ENCODE results near the gene NDUFC2. TPM values are rescaled to one million over a fixed set of nuclear protein-coding genes. Genes with fewer than 3 reads are reported as not detected.

The NDUFC2 gene
- total and polyA plus RNA-seq, 2 of the 8 experiments (the other 6 are each of a cell fraction or from before 2014, with no cell fraction given), result 216 to 356 TPM

DNA sequence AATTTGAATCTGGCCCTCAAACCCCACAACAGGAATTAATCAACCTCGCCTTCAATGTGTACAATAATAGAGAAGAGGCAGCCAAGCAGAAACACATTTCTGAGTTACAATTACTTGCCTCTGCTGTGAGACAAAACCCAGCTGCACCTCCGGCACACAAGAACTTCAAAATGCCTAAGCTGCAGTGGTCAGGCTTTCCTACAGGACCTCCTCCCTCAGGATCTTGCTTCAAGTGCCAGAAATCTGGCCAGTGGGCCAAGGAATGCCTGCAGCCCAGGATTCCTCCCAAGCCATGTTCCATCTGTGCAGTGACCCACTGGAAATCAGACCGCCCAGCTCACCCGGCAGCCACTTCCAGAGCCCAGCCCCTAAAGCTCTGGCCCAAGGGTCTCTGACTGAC, 3.4 kb upstream of the NDUFC2 start:
- Histone ChIP-seq H3K27me3 (replicated peaks in 1 of 4; ENCODE audit: control insufficient read depth in 3 of 4, extremely low read depth in 1 of 4, insufficient read depth in 3 of 4, low read length in 3 of 4) (no peaks in the 10 kb centered on the region), H3K18ac (ENCODE audit: extremely low read depth, low read length) (no peak overlapping the region), H2AFZ (ENCODE audit: low read length) (no peak overlapping the region), H4K5ac (ENCODE audit: insufficient read length, low read depth, low read length) (no peak overlapping the region), H2AK5ac (ENCODE audit: low read depth, low read length) (no peak overlapping the region), H3K56ac (replicated peaks; ENCODE audit: insufficient read length, low read depth, low read length) (no peak overlapping the region), H3K36me3 (ENCODE audit: control insufficient read depth in 2 of 4, insufficient read depth in 4 of 4, low read length in 3 of 4) (no peaks in the 10 kb centered on the region), H4K8ac (ENCODE audit: extremely low read depth, insufficient read depth, low read length) (no peak overlapping the region), H3K9me3 (ENCODE audit: insufficient read depth in 2 of 2, low read depth in 1 of 2, low read length in 1 of 2) (no peaks in the 10 kb centered on the region), H2BK12ac (ENCODE audit: low read depth, low read length) (no peak overlapping the region), H3K14ac (ENCODE audit: insufficient read length) (no peak overlapping the region), H3K79me2 (ENCODE audit: control insufficient read depth in 1 of 2, insufficient read depth in 2 of 2, low read length in 2 of 2) (peaks cover 7 to 13% of the 10 kb centered on the region in 2 experiments), H3K23me2 (ENCODE audit: low read depth, low read length) (peaks cover 5% of the 10 kb centered on the region; the same call in 1 of the 2 replicates), H3K4me2 (ENCODE audit: insufficient read depth in 1 of 2, low read depth in 2 of 2, low read length in 2 of 2) (no peak overlapping the region), H3K23ac (ENCODE audit: insufficient read length) (no peak overlapping the region), H2BK20ac (ENCODE audit: low read length) (no peak overlapping the region), H3K4me3 (ENCODE audit: extremely low read depth in 1 of 4, insufficient read depth in 2 of 4, low read depth in 3 of 4, low read length in 4 of 4) (no peak overlapping the region), H3K79me1 (ENCODE audit: low read depth, low read length) (peaks cover 6% of the 10 kb centered on the region; the same call in 1 of the 2 replicates), H4K20me1 (replicated peaks in 1 of 2; ENCODE audit: control insufficient read depth in 1 of 2, insufficient read depth in 2 of 2, low read length in 2 of 2) (peaks cover 0 to 4% of the 10 kb centered on the region in 2 experiments), H2BK15ac (ENCODE audit: low read length) (no peak overlapping the region), H3K9ac (replicated peaks in 1 of 4; ENCODE audit: extremely low read depth in 1 of 4, low read depth in 3 of 4, low read length in 3 of 4) (no peak overlapping the region), H3K27ac (ENCODE audit: low read depth, low read length) (no peak overlapping the region), H3K4me1 (replicated peaks in 1 of 4; ENCODE audit: control insufficient read depth in 3 of 4, insufficient read depth in 4 of 4, low read length in 3 of 4) (peaks cover 0 to 6% (median 3%) of the 10 kb centered on the region in 4 experiments; a peak in 2 of 7 replicates), H3K4ac (replicated peaks; ENCODE audit: insufficient read length, low read depth, low read length) (no peak overlapping the region), H2BK5ac (ENCODE audit: low read depth, low read length) (no peak overlapping the region), H4K91ac (replicated peaks; ENCODE audit: insufficient read length, low read length) (no peak overlapping the region), H2BK120ac (replicated peaks; ENCODE audit: low read depth, low read length) (no peak overlapping the region)
- POLR2A ChIA-PET (ENCODE audit: partially characterized antibody), result interaction anchor here (1.0 kb wide), 1 partner anchor 56 kb away, joined by 3 read pairs; no protein-coding TSS in a partner anchor
- WGBS, 2 experiments (ENCODE audit: extremely low coverage in 1 of 2, insufficient coverage in 1 of 2, insufficient read length in 1 of 2, insufficient replicate concordance in 2 of 2, low coverage in 1 of 2, low lambda C conversion rate in 2 of 2, missing lambda C conversion rate in 1 of 2), result 92% methylated on average over 4 of the region's 4 CpGs; no CpG with 5 or more reads in 1 of the 2 experiments
- CTCF ChIA-PET (ENCODE audit: partially characterized antibody), result no interaction called here
- FAIRE-seq (no peak), DNase-seq (ENCODE audit: low read depth in 1 of 2, low spot score in 2 of 2) (no peak)
- no peak for TF ChIP-seq MAFK (IDR thresholded peaks at IDR 0.05; ENCODE audit: low read depth, low read length)
- TF ChIP-seq SP4 (IDR thresholded peaks at IDR 0.05; ENCODE audit: low read length), result no peak
- TF ChIP-seq EGR1 (IDR thresholded peaks at IDR 0.05; ENCODE audit: borderline replicate concordance, low read depth, low read length), result no peak
- no peak for TF ChIP-seq NRF1 (IDR thresholded peaks at IDR 0.05; ENCODE audit: low read depth, low read length)
- no peak for TF ChIP-seq RXRA (IDR thresholded peaks at IDR 0.05; ENCODE audit: insufficient read depth, low read depth, low read length)
- no peak for TF ChIP-seq TBP (IDR thresholded peaks at IDR 0.05; ENCODE audit: low read depth, low read length)
- TF ChIP-seq KDM1A (IDR thresholded peaks at IDR 0.05; ENCODE audit: borderline replicate concordance, low read length), result no peak
- TF ChIP-seq HDAC2 (IDR thresholded peaks at IDR 0.05; ENCODE audit: borderline replicate concordance in 1 of 2, low read depth in 2 of 2, low read length in 2 of 2), result no peak
- TF ChIP-seq TCF12 (IDR thresholded peaks at IDR 0.05; ENCODE audit: low read depth, low read length), result no peak
- no peak for TF ChIP-seq SRF (IDR thresholded peaks at IDR 0.05; ENCODE audit: low read depth, low read length)
- no peak for TF ChIP-seq NANOG (IDR thresholded peaks at IDR 0.05; ENCODE audit: insufficient read depth, low read depth, low read length, poor library complexity, severe bottlenecking)
- no peak for TF ChIP-seq MAX (IDR thresholded peaks at IDR 0.05)
- TF ChIP-seq GTF2F1 (IDR thresholded peaks at IDR 0.05; ENCODE audit: borderline replicate concordance, low read depth, low read length), result no peak
- TF ChIP-seq EP300 (IDR thresholded peaks at IDR 0.05; ENCODE audit: borderline replicate concordance in 1 of 2, low read depth in 2 of 2, low read length in 2 of 2), result no peak

All from H1 (cell line).